ENCODE results near the gene DPF3. TPM values are rescaled to one million over a fixed set of nuclear protein-coding genes. Genes with fewer than 3 reads are reported as not detected.

Gene DPF3
- total and polyA plus RNA-seq, 9 of the 15 experiments (the other 6 are each of a cell fraction or from before 2014, with no cell fraction given): 0.21 to 4.9 (median 1.2) TPM

DNA sequence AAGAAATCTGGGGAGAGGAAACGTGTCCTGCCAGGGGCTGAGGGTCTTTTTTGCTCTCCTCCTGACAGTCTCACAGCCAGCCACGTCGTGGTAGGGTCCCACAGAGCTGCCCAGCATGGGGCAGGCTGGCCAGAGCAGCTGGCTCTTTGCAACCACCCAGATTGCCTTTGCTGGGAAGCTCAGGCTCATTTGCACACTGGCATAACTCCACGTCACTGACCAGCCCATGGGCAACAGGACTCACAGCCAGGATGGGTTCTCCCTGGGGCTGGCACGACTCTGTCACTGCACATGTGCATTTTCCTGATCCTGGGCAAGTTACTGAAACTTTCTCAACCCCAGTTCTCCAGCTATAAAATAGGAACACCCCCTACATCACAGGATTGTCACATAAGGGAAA, 242.2 kb downstream of the DPF3 start:
- CTCF ChIA-PET (ENCODE audit: low intra/inter-chr PET ratio): no interaction called here
- 0% methylated on average over 4 of the region's 5 CpGs for WGBS (ENCODE audit: insufficient coverage, low coverage, missing lambda C conversion rate)
- ATAC-seq: no peak

More for the DNA sequence above, 242.2 kb downstream of the DPF3 start:
- H3K36me3 ChIP-seq (ENCODE audit: control insufficient read depth, insufficient read depth, low read length): no peaks in the 10 kb centered on the region
- H3K4me1 ChIP-seq (replicated peaks in 1 of 2; ENCODE audit: control insufficient read depth in 2 of 2, insufficient read depth in 2 of 2, low read length in 2 of 2): no peaks in the 10 kb centered on the region
- H3K9me3 ChIP-seq (replicated peaks; ENCODE audit: control insufficient read depth, insufficient read depth, low read depth, low read length): no peaks in the 10 kb centered on the region
- peaks cover 0 to 38% of the 10 kb centered on the region in 2 experiments; a peak in 3 of 5 replicates for H3K27me3 ChIP-seq (ENCODE audit: control insufficient read depth in 2 of 2, insufficient read depth in 2 of 2, low read length in 2 of 2)
- no peak overlapping the region for H3K27ac ChIP-seq (ENCODE audit: extremely low read depth, low read depth, low read length)
- in situ Hi-C loops (cut with MboI): no loop called here
- H3K9ac ChIP-seq (ENCODE audit: insufficient read depth in 1 of 2, low read depth in 2 of 2, low read length in 2 of 2): no peak overlapping the region
- H3K4me3 ChIP-seq: no peak overlapping the region
- no TSS peak for BruUV-seq (replicated peaks)
- no peak overlapping the region for H3K4me2 ChIP-seq (ENCODE audit: insufficient read depth, low read length)
- intact Hi-C loops (cut with micrococcal nuclease): no loop called here
- H3K9me1 ChIP-seq (ENCODE audit: control insufficient read depth, insufficient read depth, low read length): no peaks in the 10 kb centered on the region
- no peaks in the 10 kb centered on the region for H3K79me2 ChIP-seq (ENCODE audit: control insufficient read depth, insufficient read depth, low read length)
- no peak for DNase-seq (ENCODE audit: extremely low read depth in 1 of 4, low spot score in 3 of 4)
- TF ChIP-seq MAZ (CRISPR knock-in tag; conservative IDR thresholded peaks at IDR 0.05 in 1 of 2, IDR thresholded peaks at IDR 0.05 in 1 of 2) (no peak), ARNT (IDR thresholded peaks at IDR 0.05) (no peak), RBFOX2 (IDR thresholded peaks at IDR 0.05; ENCODE audit: low read depth, low read length) (no peak), ILK (tag; IDR thresholded peaks at IDR 0.05; ENCODE audit: borderline replicate concordance, low read depth) (no peak), PRPF4 (IDR thresholded peaks at IDR 0.05; ENCODE audit: insufficient read depth, low read depth, low read length, poor library complexity, severe bottlenecking) (no peak), FOS (IDR thresholded peaks at IDR 0.05; ENCODE audit: extremely low read depth, insufficient read length) (no peak), GABPB2 (CRISPR knock-in tag; conservative IDR thresholded peaks at IDR 0.05) (no peak), MYC (IDR thresholded peaks at IDR 0.05; ENCODE audit: low read depth, low read length) (no peak), MYC (CRISPR knock-in tag; IDR thresholded peaks at IDR 0.05; ENCODE audit: borderline replicate concordance, low read depth) (no peak), EP400 (IDR thresholded peaks at IDR 0.05) (no peak), ZNF184 (CRISPR knock-in tag; IDR thresholded peaks at IDR 0.05) (no peak), ZFP30 (CRISPR knock-in tag; IDR thresholded peaks at IDR 0.05; ENCODE audit: borderline replicate concordance) (no peak), ZNF584 (CRISPR knock-in tag; IDR thresholded peaks at IDR 0.05; ENCODE audit: low read depth) (no peak), HOXB6 (CRISPR knock-in tag; IDR thresholded peaks at IDR 0.05; ENCODE audit: borderline replicate concordance) (no peak), ZNF12 (CRISPR knock-in tag; IDR thresholded peaks at IDR 0.05) (no peak), ZNF282 (CRISPR knock-in tag; IDR thresholded peaks at IDR 0.05) (no peak), E2F8 (IDR thresholded peaks at IDR 0.05; ENCODE audit: low read depth, partially characterized antibody) (no peak), CREBBP (IDR thresholded peaks at IDR 0.05; ENCODE audit: low read depth, low read length) (no peak), CREB3 (tag; conservative IDR thresholded peaks at IDR 0.05; ENCODE audit: low read depth) (no peak)
- no peak for FAIRE-seq
- POLR2A ChIA-PET: no interaction called here
- no peaks in the 10 kb centered on the region for H4K20me1 ChIP-seq (replicated peaks; ENCODE audit: control insufficient read depth, insufficient read depth, low read length)
- H2AFZ ChIP-seq (ENCODE audit: low read depth, low read length): no peak overlapping the region

Measured in K562 (cell line).